ENCODE results near the gene PGBD5.

Gene PGBD5

DNA sequence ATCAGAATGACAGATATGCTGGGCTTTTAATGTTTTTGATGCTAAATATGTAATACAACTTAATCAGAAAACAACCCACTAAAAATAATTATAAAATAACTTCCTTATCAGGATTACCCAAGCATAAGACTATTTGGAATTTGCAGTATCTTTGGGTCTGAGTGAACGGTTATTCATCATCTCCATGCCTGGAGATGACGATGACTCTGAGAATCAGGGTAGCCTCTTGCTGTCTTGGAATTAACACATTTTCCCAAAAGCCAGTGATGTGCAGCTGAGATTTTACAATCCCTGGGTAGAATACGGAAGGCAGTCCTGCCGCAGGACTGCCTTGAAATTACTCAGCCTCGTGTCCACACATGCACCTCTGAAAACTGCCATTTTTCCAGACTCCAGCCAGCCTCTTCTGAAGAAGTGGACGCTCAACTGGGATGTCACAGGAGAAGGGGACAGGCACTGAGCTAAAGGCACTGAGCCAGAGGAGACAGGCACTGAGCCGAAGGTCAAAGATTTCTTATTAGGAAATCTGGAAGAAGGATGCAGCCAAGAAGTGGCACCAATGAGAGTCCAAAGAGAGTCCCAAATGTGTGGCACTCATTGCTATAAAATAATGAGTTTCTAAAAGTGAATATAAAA is 85.5 kb downstream of the PGBD5 start:
- no peaks in the 10 kb centered on the region for H3K27me3 ChIP-seq (ENCODE audit: control insufficient read depth, insufficient read depth, low read length)
- H3K4me3 ChIP-seq (ENCODE audit: low read depth, low read length), result no peak overlapping the region
- H3K9me3 ChIP-seq (ENCODE audit: control insufficient read depth, insufficient read depth, low read length), result no peaks in the 10 kb centered on the region
- no peak overlapping the region for H3K9ac ChIP-seq (ENCODE audit: low read depth, low read length)
- H3K4me1 ChIP-seq (ENCODE audit: control insufficient read depth, insufficient read depth, low read length), result no peaks in the 10 kb centered on the region
- no peaks in the 10 kb centered on the region for H3K36me3 ChIP-seq (ENCODE audit: control insufficient read depth, insufficient read depth, low read length)

DNA sequence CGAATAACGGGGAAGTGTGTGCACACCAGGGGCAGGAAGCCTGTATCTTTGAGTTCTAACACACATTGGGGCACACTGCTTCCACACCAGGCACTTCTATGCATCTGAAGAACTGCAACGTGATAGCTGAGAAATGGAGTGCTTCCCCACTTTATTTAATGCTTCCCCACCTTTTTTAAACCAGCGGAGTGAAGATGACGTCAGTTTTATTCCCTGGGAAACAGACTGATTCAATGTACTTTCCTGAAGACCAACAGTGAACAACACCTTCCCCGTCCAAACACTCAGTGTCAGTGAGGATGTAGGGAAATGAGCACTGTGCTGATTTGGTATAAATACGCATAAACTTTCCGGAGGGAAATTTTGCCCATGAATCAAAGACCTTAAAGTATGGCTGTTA is 87.1 kb downstream of the PGBD5 start:
- Histone ChIP-seq H3K4me1 (ENCODE audit: control insufficient read depth, insufficient read depth, low read length) (no peaks in the 10 kb centered on the region), H3K36me3 (ENCODE audit: control insufficient read depth, insufficient read depth, low read length) (no peaks in the 10 kb centered on the region), H3K27me3 (ENCODE audit: control insufficient read depth, insufficient read depth, low read length) (no peaks in the 10 kb centered on the region), H3K9me3 (ENCODE audit: control insufficient read depth, insufficient read depth, low read length) (no peaks in the 10 kb centered on the region), H3K4me3 (ENCODE audit: low read depth, low read length) (no peak overlapping the region), H3K9ac (ENCODE audit: low read depth, low read length) (no peak overlapping the region)

- Histone ChIP-seq H3K9me3 (ENCODE audit: control insufficient read depth, insufficient read depth, low read length) (no peaks in the 10 kb centered on the region), H3K27me3 (ENCODE audit: control insufficient read depth, insufficient read depth, low read length) (no peaks in the 10 kb centered on the region), H3K36me3 (ENCODE audit: control insufficient read depth, insufficient read depth, low read length) (no peaks in the 10 kb centered on the region), H3K9ac (ENCODE audit: low read depth, low read length) (no peak overlapping the region), H3K4me3 (ENCODE audit: low read depth, low read length) (no peak overlapping the region), H3K4me1 (ENCODE audit: control insufficient read depth, insufficient read depth, low read length) (no peaks in the 10 kb centered on the region)
Measured at GRCh38 chr1:230337266-230337665, 88.9 kb downstream of the PGBD5 start.

GRCh38 chr1:230335861-230336522 is 90.1 kb downstream of the PGBD5 start:
- Histone ChIP-seq H3K27me3 (ENCODE audit: control insufficient read depth, insufficient read depth, low read length) (no peaks in the 10 kb centered on the region), H3K4me3 (ENCODE audit: low read depth, low read length) (no peak overlapping the region), H3K4me1 (ENCODE audit: control insufficient read depth, insufficient read depth, low read length) (peaks cover 3% of the 10 kb centered on the region), H3K36me3 (ENCODE audit: control insufficient read depth, insufficient read depth, low read length) (no peaks in the 10 kb centered on the region), H3K9ac (ENCODE audit: low read depth, low read length) (no peak overlapping the region), H3K9me3 (ENCODE audit: control insufficient read depth, insufficient read depth, low read length) (no peaks in the 10 kb centered on the region)

GRCh38 chr1:230334447-230334837 is 91.7 kb downstream of the PGBD5 start:
- no peaks in the 10 kb centered on the region for H3K27me3 ChIP-seq (ENCODE audit: control insufficient read depth, insufficient read depth, low read length)
- H3K9me3 ChIP-seq (ENCODE audit: control insufficient read depth, insufficient read depth, low read length), result no peaks in the 10 kb centered on the region
- H3K4me3 ChIP-seq (ENCODE audit: low read depth, low read length), result no peak overlapping the region

GRCh38 chr1:230333590-230334446 is 92.3 kb downstream of the PGBD5 start:
- H3K4me1 ChIP-seq (ENCODE audit: control insufficient read depth, insufficient read depth, low read length), result peaks cover 3% of the 10 kb centered on the region
- H3K36me3 ChIP-seq (ENCODE audit: control insufficient read depth, insufficient read depth, low read length), result no peaks in the 10 kb centered on the region
- H3K4me3 ChIP-seq (ENCODE audit: low read depth, low read length), result no peak overlapping the region
- H3K27me3 ChIP-seq (ENCODE audit: control insufficient read depth, insufficient read depth, low read length), result no peaks in the 10 kb centered on the region
- no peak overlapping the region for H3K9ac ChIP-seq (ENCODE audit: low read depth, low read length)
- no peaks in the 10 kb centered on the region for H3K9me3 ChIP-seq (ENCODE audit: control insufficient read depth, insufficient read depth, low read length)

More at GRCh38 chr1:230334447-230334837, 91.7 kb downstream of the PGBD5 start:
- peaks cover 3% of the 10 kb centered on the region for H3K4me1 ChIP-seq (ENCODE audit: control insufficient read depth, insufficient read depth, low read length)
- no peak overlapping the region for H3K9ac ChIP-seq (ENCODE audit: low read depth, low read length)
- H3K36me3 ChIP-seq (ENCODE audit: control insufficient read depth, insufficient read depth, low read length), result no peaks in the 10 kb centered on the region

- Histone ChIP-seq H3K9ac (ENCODE audit: low read depth, low read length) (peak overlapping the region; percentile 47), H3K9me3 (ENCODE audit: control insufficient read depth, insufficient read depth, low read length) (no peaks in the 10 kb centered on the region), H3K4me1 (ENCODE audit: control insufficient read depth, insufficient read depth, low read length) (peaks cover 3% of the 10 kb centered on the region), H3K4me3 (ENCODE audit: low read depth, low read length) (peak overlapping the region; percentile 65), H3K27me3 (ENCODE audit: control insufficient read depth, insufficient read depth, low read length) (no peaks in the 10 kb centered on the region), H3K36me3 (ENCODE audit: control insufficient read depth, insufficient read depth, low read length) (no peaks in the 10 kb centered on the region)
Measured at GRCh38 chr1:230332575-230333066, 93.5 kb downstream of the PGBD5 start.

DNA sequence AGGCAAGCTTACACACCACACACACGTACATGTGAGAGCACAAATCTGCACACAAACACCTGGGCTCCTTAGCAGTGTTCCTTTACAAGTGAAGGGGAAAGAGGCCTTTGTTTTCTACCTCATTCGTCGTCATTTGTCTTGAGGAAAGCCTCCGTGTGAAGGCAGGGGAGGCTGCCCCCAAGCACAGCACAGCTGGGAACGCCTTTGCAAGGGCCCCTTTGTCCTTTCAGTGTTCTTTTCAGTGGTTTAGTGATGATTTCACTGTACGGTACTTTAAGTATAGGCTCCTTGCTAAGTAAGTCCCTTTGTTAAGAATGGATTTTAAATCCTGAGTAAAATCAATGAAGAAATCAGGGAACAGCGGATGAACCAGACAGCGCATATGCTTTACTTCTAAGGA is 94.1 kb downstream of the PGBD5 start:
- Histone ChIP-seq H3K4me3 (ENCODE audit: low read depth, low read length) (peak overlapping the region; percentile 65), H3K36me3 (ENCODE audit: control insufficient read depth, insufficient read depth, low read length) (no peaks in the 10 kb centered on the region), H3K9me3 (ENCODE audit: control insufficient read depth, insufficient read depth, low read length) (no peaks in the 10 kb centered on the region), H3K27me3 (ENCODE audit: control insufficient read depth, insufficient read depth, low read length) (no peaks in the 10 kb centered on the region), H3K9ac (ENCODE audit: low read depth, low read length) (peak overlapping the region; percentile 47), H3K4me1 (ENCODE audit: control insufficient read depth, insufficient read depth, low read length) (peaks cover 3% of the 10 kb centered on the region)

DNA sequence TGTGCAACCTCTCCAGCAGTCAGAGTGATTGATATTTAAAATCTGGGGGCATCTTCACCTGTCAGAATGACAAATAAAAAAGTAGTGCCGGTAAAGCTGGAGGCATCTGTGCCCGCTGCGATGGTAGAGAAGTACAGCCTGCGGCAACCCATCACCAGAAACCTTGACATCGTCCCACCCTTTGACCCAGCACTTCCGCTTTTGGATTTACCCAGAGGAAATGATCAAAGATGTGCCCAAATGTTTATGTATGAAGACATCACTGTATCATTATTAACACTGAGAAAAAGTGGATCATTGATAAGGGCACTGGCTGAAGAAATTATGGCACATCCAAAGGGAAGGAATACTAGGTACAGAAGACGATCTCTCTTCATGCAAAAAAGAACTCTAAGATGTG is 96.0 kb downstream of the PGBD5 start:
- no peak overlapping the region for H3K9ac ChIP-seq (ENCODE audit: low read depth, low read length)

GRCh38 chr1:230328342-230329015 is 97.7 kb downstream of the PGBD5 start:
- H3K36me3 ChIP-seq (ENCODE audit: control insufficient read depth, insufficient read depth, low read length), result peaks cover 2% of the 10 kb centered on the region
- H3K9ac ChIP-seq (ENCODE audit: low read depth, low read length), result no peak overlapping the region
- H3K9me3 ChIP-seq (ENCODE audit: control insufficient read depth, insufficient read depth, low read length), result no peaks in the 10 kb centered on the region
- no peak overlapping the region for H3K4me3 ChIP-seq (ENCODE audit: low read depth, low read length)
- peaks cover 3% of the 10 kb centered on the region for H3K4me1 ChIP-seq (ENCODE audit: control insufficient read depth, insufficient read depth, low read length)
- no peaks in the 10 kb centered on the region for H3K27me3 ChIP-seq (ENCODE audit: control insufficient read depth, insufficient read depth, low read length)

More for the DNA sequence above, 96.0 kb downstream of the PGBD5 start:
- peaks cover 3% of the 10 kb centered on the region for H3K4me1 ChIP-seq (ENCODE audit: control insufficient read depth, insufficient read depth, low read length)
- no peaks in the 10 kb centered on the region for H3K27me3 ChIP-seq (ENCODE audit: control insufficient read depth, insufficient read depth, low read length)
- H3K4me3 ChIP-seq (ENCODE audit: low read depth, low read length), result no peak overlapping the region
- H3K9me3 ChIP-seq (ENCODE audit: control insufficient read depth, insufficient read depth, low read length), result no peaks in the 10 kb centered on the region
- H3K36me3 ChIP-seq (ENCODE audit: control insufficient read depth, insufficient read depth, low read length), result peaks cover 2% of the 10 kb centered on the region

DNA sequence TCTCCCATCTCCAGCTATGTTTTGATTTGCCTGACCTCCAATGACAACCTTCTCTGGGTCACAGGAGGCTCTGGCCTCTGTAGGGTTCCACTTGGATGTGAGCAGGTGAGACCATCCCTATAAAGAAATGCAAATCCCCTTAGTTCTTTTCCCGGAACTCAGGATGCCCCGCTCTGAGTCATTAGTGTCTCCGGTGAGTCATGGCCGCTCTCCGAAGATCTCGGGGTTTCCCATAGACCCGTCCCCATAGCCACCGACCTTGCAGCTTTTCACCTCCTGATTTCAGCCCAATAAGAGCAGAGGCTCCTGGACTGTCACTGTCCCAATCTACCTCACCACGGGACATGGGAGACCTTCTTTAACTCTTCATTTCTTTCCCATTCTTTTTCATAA is 98.2 kb downstream of the PGBD5 start:
- Histone ChIP-seq H3K9me3 (ENCODE audit: control insufficient read depth, insufficient read depth, low read length) (no peaks in the 10 kb centered on the region), H3K4me1 (ENCODE audit: control insufficient read depth, insufficient read depth, low read length) (peaks cover 3% of the 10 kb centered on the region), H3K9ac (ENCODE audit: low read depth, low read length) (no peak overlapping the region), H3K4me3 (ENCODE audit: low read depth, low read length) (no peak overlapping the region), H3K27me3 (ENCODE audit: control insufficient read depth, insufficient read depth, low read length) (no peaks in the 10 kb centered on the region), H3K36me3 (ENCODE audit: control insufficient read depth, insufficient read depth, low read length) (peaks cover 2% of the 10 kb centered on the region)

Measured in iPS-15b (cell line).